Keratinocyte (primary cell): ENCODE data around the gene MAPT. TPM values are rescaled to one million over a fixed set of nuclear protein-coding genes. Genes with fewer than 3 reads are reported as not detected.

ENCODE experiments used
- DNase-seq: peaks from one replicate; pipeline ENCODE4 v3.0.0-alpha.2; 2011; ENCODE audit warnings: low read depth, missing footprints, low spot score
- FAIRE-seq: peaks from 2 replicates; lab custom pipeline; 2011; peaks lifted over from hg19 to GRCh38; lab: Jason Lieb, UNC
- H2AFZ ChIP-seq: 2 replicates; pipeline ENCODE4 v1.6.0; 2012; ENCODE audit warnings: low read length, control low read depth, inconsistent platforms; ENCODE audit not compliant: control insufficient read depth
- H3K27ac ChIP-seq: 2 replicates; pipeline ENCODE4 v1.5.1; 2011; ENCODE audit warnings: low read length; ENCODE audit not compliant: control insufficient read depth, insufficient read depth
- H3K27me3 ChIP-seq: 3 replicates; pipeline ENCODE4 v1.6.0; 2011; ENCODE audit warnings: low read length; ENCODE audit not compliant: control insufficient read depth, insufficient read depth; ENCODE audit errors: extremely low read depth
- H3K36me3 ChIP-seq, 2 experiments: 2 replicates in 1 of 2; 3 replicates in 1 of 2; pipeline ENCODE4 v1.5.1; 2011; ENCODE audit warnings: low read length in 2 of 2, mild to moderate bottlenecking in 1 of 2; ENCODE audit not compliant: control insufficient read depth in 2 of 2, insufficient read depth in 2 of 2; ENCODE audit errors: extremely low read depth in 1 of 2
- H3K4me1 ChIP-seq: 3 replicates; pipeline ENCODE4 v1.5.1; 2011; ENCODE audit warnings: low read length; ENCODE audit not compliant: control insufficient read depth, insufficient read depth; ENCODE audit errors: extremely low read depth
- H3K4me2 ChIP-seq: 3 replicates; pipeline ENCODE4 v1.6.0; 2011; ENCODE audit warnings: low read depth, low read length; ENCODE audit not compliant: control insufficient read depth, insufficient read depth; ENCODE audit errors: extremely low read depth
- H3K4me3 ChIP-seq, 3 experiments: fragments of 200-600 bp in 1 of 3; sonication (generic) in 1 of 3; 2 replicates in 2 of 3; 3 replicates in 1 of 3; pipeline ENCODE4 v1.5.1; 2011 to 2016; ENCODE audit warnings: low read length in 3 of 3, mild to moderate bottlenecking in 3 of 3, control low read depth in 2 of 3, inconsistent platforms in 1 of 3, low read depth in 1 of 3, mixed read lengths in 1 of 3, mixed run types in 1 of 3, moderate library complexity in 1 of 3; ENCODE audit not compliant: control insufficient read depth in 2 of 3, insufficient read depth in 2 of 3; ENCODE audit errors: extremely low read depth in 1 of 3
- H3K79me2 ChIP-seq: 2 replicates; pipeline ENCODE4 v1.6.0; 2012; ENCODE audit warnings: low read length; ENCODE audit not compliant: control insufficient read depth, insufficient read depth
- H3K9ac ChIP-seq: 3 replicates; pipeline ENCODE4 v1.6.0; 2011; ENCODE audit warnings: low read length; ENCODE audit not compliant: control insufficient read depth, insufficient read depth; ENCODE audit errors: extremely low read depth
- H3K9me1 ChIP-seq: 3 replicates; pipeline ENCODE4 v1.6.0; 2011; ENCODE audit warnings: low read length; ENCODE audit not compliant: control insufficient read depth, insufficient read depth; ENCODE audit errors: extremely low read depth
- H3K9me3 ChIP-seq: 2 replicates; pipeline ENCODE4 v1.5.1; 2012; ENCODE audit warnings: low read depth, low read length; ENCODE audit not compliant: control insufficient read depth
- H4K20me1 ChIP-seq: 3 replicates; pipeline ENCODE4 v1.6.0; 2011; ENCODE audit warnings: low read length; ENCODE audit not compliant: control insufficient read depth, insufficient read depth; ENCODE audit errors: extremely low read depth
- EZH2 ChIP-seq: IDR thresholded peaks from one replicate; pipeline ENCODE4 v1.6.1; 2012; ENCODE audit warnings: inconsistent platforms, mild to moderate bottlenecking, low read length, moderate library complexity
- dilution Hi-C: fragments of 300-500 bp; cut with MboI; formaldehyde crosslinking; loops from one replicate; pipeline ENCODE4 v1.7.0; 2020; ENCODE audit warnings: low sequenced_read_pairs; ENCODE audit not compliant: extremely low pct_ligation_motif_present
- polyA plus RNA-seq, 5 experiments: library from polyadenylated mRNA; depleted of rRNA in 3 of 5; stranded (reverse) in 3 of 5; stranded (forward) in 1 of 5; unstranded in 1 of 5; fragments of >200 nt; gene quantifications; 1 replicate in 1 of 5; 2 replicates in 3 of 5; 3 replicates in 1 of 5; pipeline versions ENCODE4 v1.2.1 to v1.2.3, GENCODE V29; 2011 to 2012; ENCODE audit warnings: missing spikeins in 2 of 5, low read depth in 1 of 5, low replicate concordance in 1 of 5
- TF ChIP-seq, protein P1 (sequence below), 3 experiments: IDR thresholded peaks in 1 of 3; conservative IDR thresholded peaks in 1 of 3; optimal IDR thresholded peaks in 1 of 3; 2 replicates in 2 of 3; 3 replicates in 1 of 3; pipeline versions ENCODE3 to v1.5.1; 2011; ENCODE audit warnings: low read length in 3 of 3, mild to moderate bottlenecking in 3 of 3, moderate library complexity in 2 of 3, control low read depth in 1 of 3, inconsistent platforms in 1 of 3; ENCODE audit not compliant: insufficient read depth in 2 of 3; ENCODE audit errors: extremely low read depth in 1 of 3

MAPT gene
- polyA plus RNA-seq, 1 donor (not counting 4 experiments of a cell fraction or from before 2014, with no cell fraction given) = 0.08 TPM

DNA sequence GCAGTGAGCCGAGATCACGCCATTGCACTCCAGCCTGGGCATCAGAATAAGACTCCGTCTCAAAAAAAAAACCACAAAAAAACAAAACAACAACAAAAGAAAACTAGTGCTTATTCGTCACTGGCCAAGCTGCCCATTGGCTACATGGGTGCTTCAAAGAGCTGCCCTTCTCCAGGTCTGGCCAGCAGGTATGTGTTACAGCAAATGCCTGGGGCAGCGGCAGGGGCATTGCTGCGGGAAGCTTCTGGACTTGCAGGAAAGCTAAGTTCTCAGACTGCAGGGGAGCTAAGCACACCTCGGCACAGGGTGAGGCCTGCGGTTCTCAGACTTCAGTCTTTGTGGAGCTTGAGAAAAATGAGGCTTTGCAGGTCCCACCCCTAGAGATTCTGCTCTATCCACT lies 100.6 kb downstream of the MAPT start:
- no peak overlapping the region for H2AFZ ChIP-seq
- no peaks in the 10 kb centered on the region for H3K9me1 ChIP-seq
- H3K27me3 ChIP-seq = peaks cover 15% of the 10 kb centered on the region
- FAIRE-seq (no peak), DNase-seq (no peak)
- H3K4me1 ChIP-seq = no peaks in the 10 kb centered on the region
- no peaks in the 10 kb centered on the region for H4K20me1 ChIP-seq
- no peaks in the 10 kb centered on the region for H3K9me3 ChIP-seq
- H3K36me3 ChIP-seq = no peaks in the 10 kb centered on the region
- H3K27ac ChIP-seq = no peak overlapping the region
- H3K4me2 ChIP-seq = no peak overlapping the region
- no peak overlapping the region for H3K4me3 ChIP-seq
- H3K9ac ChIP-seq = no peak overlapping the region
- H3K79me2 ChIP-seq = no peaks in the 10 kb centered on the region
- dilution Hi-C loops = no loop called here
- TF ChIP-seq, protein P1, sequence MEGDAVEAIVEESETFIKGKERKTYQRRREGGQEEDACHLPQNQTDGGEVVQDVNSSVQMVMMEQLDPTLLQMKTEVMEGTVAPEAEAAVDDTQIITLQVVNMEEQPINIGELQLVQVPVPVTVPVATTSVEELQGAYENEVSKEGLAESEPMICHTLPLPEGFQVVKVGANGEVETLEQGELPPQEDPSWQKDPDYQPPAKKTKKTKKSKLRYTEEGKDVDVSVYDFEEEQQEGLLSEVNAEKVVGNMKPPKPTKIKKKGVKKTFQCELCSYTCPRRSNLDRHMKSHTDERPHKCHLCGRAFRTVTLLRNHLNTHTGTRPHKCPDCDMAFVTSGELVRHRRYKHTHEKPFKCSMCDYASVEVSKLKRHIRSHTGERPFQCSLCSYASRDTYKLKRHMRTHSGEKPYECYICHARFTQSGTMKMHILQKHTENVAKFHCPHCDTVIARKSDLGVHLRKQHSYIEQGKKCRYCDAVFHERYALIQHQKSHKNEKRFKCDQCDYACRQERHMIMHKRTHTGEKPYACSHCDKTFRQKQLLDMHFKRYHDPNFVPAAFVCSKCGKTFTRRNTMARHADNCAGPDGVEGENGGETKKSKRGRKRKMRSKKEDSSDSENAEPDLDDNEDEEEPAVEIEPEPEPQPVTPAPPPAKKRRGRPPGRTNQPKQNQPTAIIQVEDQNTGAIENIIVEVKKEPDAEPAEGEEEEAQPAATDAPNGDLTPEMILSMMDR (optimal IDR thresholded peaks at IDR 0.05 in 1 of 3, IDR thresholded peaks at IDR 0.05 in 1 of 3, conservative IDR thresholded peaks at IDR 0.05 in 1 of 3; ENCODE audit: extremely low read depth in 1 of 3, insufficient read depth in 2 of 3, low read length in 3 of 3) = no peak
- TF ChIP-seq EZH2 = no peak

DNA sequence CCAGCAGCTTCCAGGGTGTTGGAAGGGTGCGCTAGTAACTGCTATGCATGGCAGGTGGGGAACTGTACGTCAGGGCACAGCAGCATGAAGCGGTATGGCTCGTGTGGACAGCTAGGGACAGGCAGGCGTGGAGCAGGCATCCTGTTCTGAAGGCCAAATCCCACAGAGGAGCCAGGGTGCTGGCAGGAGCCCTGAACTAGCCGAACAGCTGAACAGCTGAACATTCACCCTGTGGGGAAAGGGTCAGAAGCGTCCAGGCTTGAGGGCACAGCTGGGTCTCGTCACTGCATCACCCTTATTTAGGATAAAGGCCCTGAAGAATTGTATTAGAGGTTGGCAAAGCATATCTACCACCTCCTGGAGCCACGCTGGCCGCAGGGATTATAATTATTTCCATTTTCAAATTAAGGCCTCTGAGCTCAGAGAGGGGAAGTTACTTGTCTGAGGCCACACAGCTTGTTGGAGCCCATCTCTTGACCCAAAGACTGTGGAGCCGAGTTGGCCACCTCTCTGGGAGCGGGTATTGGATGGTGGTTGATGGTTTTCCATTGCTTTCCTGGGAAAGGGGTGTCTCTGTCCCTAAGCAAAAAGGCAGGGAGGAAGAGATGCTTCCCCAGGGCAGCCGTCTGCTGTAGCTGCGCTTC lies 101.4 kb downstream of the MAPT start:
- H3K4me1 ChIP-seq = no peaks in the 10 kb centered on the region
- no peak overlapping the region for H3K9ac ChIP-seq
- dilution Hi-C loops = no loop called here
- no peak for FAIRE-seq
- TF ChIP-seq, protein P1 (optimal IDR thresholded peaks at IDR 0.05 in 1 of 3, IDR thresholded peaks at IDR 0.05 in 1 of 3, conservative IDR thresholded peaks at IDR 0.05 in 1 of 3; ENCODE audit: extremely low read depth in 1 of 3, insufficient read depth in 2 of 3, low read length in 3 of 3) = no peak
- no peak for TF ChIP-seq EZH2
- no peak overlapping the region for H3K4me3 ChIP-seq
- H3K9me3 ChIP-seq = no peaks in the 10 kb centered on the region
- DNase-seq = no peak
- H2AFZ ChIP-seq = no peak overlapping the region
- no peak overlapping the region for H3K27ac ChIP-seq
- no peaks in the 10 kb centered on the region for H3K79me2 ChIP-seq
- H4K20me1 ChIP-seq = no peaks in the 10 kb centered on the region
- H3K27me3 ChIP-seq = peaks cover 20% of the 10 kb centered on the region
- H3K9me1 ChIP-seq = no peaks in the 10 kb centered on the region
- H3K36me3 ChIP-seq = no peaks in the 10 kb centered on the region
- H3K4me2 ChIP-seq = no peak overlapping the region
